ENCODE measurements around the gene CCDC9B.

DNA sequence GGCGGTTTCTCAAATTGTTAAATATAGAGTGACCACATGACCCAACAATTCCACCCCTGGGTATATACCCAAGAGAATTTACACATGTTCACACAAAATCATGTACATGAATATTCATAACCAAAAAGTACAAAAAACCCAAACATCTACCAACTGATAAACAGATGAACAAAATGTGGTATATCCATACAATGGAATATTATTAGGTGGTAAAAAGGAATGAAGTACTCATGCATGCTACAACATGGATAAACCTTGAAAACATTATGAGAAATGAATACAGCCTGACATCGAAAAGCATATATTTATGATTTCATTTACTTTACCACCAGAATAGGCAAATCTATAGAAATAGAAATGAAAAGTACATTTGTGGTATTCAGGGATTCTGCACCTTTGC lies 40.4 kb downstream of the CCDC9B start:
- no peak for TF ChIP-seq EZH2 (IDR thresholded peaks at IDR 0.05)
- no peak for TF ChIP-seq POLR2AphosphoS5 (IDR thresholded peaks at IDR 0.05; ENCODE audit: borderline replicate concordance, low read depth, low read length)
